SK-N-SH (cell line): ENCODE measurements around the gene LMO2. TPM values are rescaled to one million over a fixed set of nuclear protein-coding genes. Genes with fewer than 3 reads are reported as not detected.

Experiments used
- CTCF ChIA-PET: fragments of 300-600, 350-600 bp; formaldehyde crosslinking; extraction: SDS; loops from one replicate; lab custom pipeline; 2021; lab: Yijun Ruan, JAX
- POLR2A ChIA-PET: fragments of 350-600 bp; sonication (Branson Sonifier 250); formaldehyde crosslinking; extraction: SDS; loops from one replicate; lab custom pipeline; 2020; ENCODE audit warnings: antibody characterized with exemption, inconsistent platforms; lab: Yijun Ruan, JAX
- DNase-seq: peaks from one replicate; pipeline ENCODE4 v3.0.0; 2012
- H2AFZ ChIP-seq: fragments of 200-600 bp; sonication (generic); 2 replicates; pipeline ENCODE4 v1.8.1; 2016; ENCODE audit warnings: antibody characterized with exemption, mild to moderate bottlenecking, low read depth
- H3F3A ChIP-seq: fragments of 200-600 bp; sonication (generic); replicated peaks from 2 replicates; pipeline ENCODE3; 2016; ENCODE audit warnings: antibody characterized with exemption, mild to moderate bottlenecking; ENCODE audit not compliant: insufficient read depth
- H3K27ac ChIP-seq, 2 experiments: fragments of 200-500 bp in 1 of 2; fragments of 200-600 bp in 1 of 2; sonication (Bioruptor generic) in 1 of 2; sonication (generic), shearing (Covaris generic) in 1 of 2; 2 replicates each; pipeline versions ENCODE4 v1.5.1 to v1.6.1; 2014 to 2016; ENCODE audit warnings: low read depth in 2 of 2, inconsistent platforms in 1 of 2, low read length in 1 of 2, mild to moderate bottlenecking in 1 of 2, mixed read lengths in 1 of 2
- H3K27me3 ChIP-seq: fragments of 200-600 bp; sonication (generic), shearing (Covaris generic); 2 replicates; pipeline ENCODE4 v1.6.1; 2016; ENCODE audit warnings: mixed run types; ENCODE audit not compliant: insufficient read depth
- H3K36me3 ChIP-seq, 2 experiments: fragments of 200-500 bp in 1 of 2; fragments of 200-600 bp in 1 of 2; sonication (Bioruptor generic) in 1 of 2; sonication (generic) in 1 of 2; replicated peaks in 1 of 2; 2 replicates each; pipeline versions ENCODE3 to v1.5.1; 2014 to 2016; ENCODE audit warnings: low read length in 1 of 2, mild to moderate bottlenecking in 1 of 2; ENCODE audit not compliant: insufficient read depth in 2 of 2, control insufficient read depth in 1 of 2
- H3K4me1 ChIP-seq, 2 experiments: fragments of 200-500 bp in 1 of 2; fragments of 200-600 bp in 1 of 2; sonication (Bioruptor generic) in 1 of 2; sonication (generic), shearing (Covaris generic) in 1 of 2; 2 replicates each; pipeline versions ENCODE4 v1.5.1 to v1.6.1; 2014 to 2016; ENCODE audit warnings: low read depth in 1 of 2, low read length in 1 of 2, mixed run types in 1 of 2; ENCODE audit not compliant: insufficient read depth in 2 of 2, control insufficient read depth in 1 of 2
- H3K4me2 ChIP-seq: fragments of 200-600 bp; sonication (generic), shearing (Covaris generic); 2 replicates; pipeline ENCODE4 v1.6.1; 2017; ENCODE audit warnings: mixed run types
- H3K4me3 ChIP-seq, 2 experiments: fragments of 200-500 bp in 1 of 2; fragments of 200-600 bp in 1 of 2; sonication (Bioruptor generic) in 1 of 2; sonication (generic), shearing (Covaris generic) in 1 of 2; 2 replicates each; pipeline versions ENCODE4 v1.5.1 to v1.8.1; 2014 to 2016; ENCODE audit warnings: low read depth in 2 of 2, inconsistent platforms in 1 of 2, low read length in 1 of 2, mild to moderate bottlenecking in 1 of 2, mixed read lengths in 1 of 2, moderate library complexity in 1 of 2
- H3K79me2 ChIP-seq: fragments of 200-600 bp; sonication (generic); 2 replicates; pipeline ENCODE4 v1.8.1; 2017; ENCODE audit warnings: mild to moderate bottlenecking; ENCODE audit not compliant: insufficient read depth
- H3K9ac ChIP-seq: fragments of 200-600 bp; sonication (generic); 2 replicates; pipeline ENCODE4 v1.6.1; 2017; ENCODE audit warnings: mixed run types
- H3K9me2 ChIP-seq: fragments of 200-600 bp; sonication (generic); 2 replicates; pipeline ENCODE4 v1.6.1; 2017; ENCODE audit warnings: mixed run types
- H3K9me3 ChIP-seq: fragments of 200-600 bp; sonication (generic); 2 replicates; pipeline ENCODE4 v1.6.1; 2017; ENCODE audit warnings: mixed run types, mild to moderate bottlenecking, moderate library complexity
- H4K20me1 ChIP-seq: fragments of 200-600 bp; sonication (generic); 2 replicates; pipeline ENCODE4 v1.6.1; 2017; ENCODE audit warnings: mild to moderate bottlenecking, mixed run types; ENCODE audit not compliant: insufficient read depth
- ELF1 ChIP-seq: IDR thresholded peaks from 2 replicates; pipeline ENCODE4 v1.4.0; 2012
- EZH2phosphoT487 ChIP-seq: fragments of 200-600 bp; sonication (generic); IDR thresholded peaks from 2 replicates; pipeline ENCODE4 v1.6.1; 2017; ENCODE audit warnings: low read depth, mixed run types, mild to moderate bottlenecking, antibody characterized with exemption, moderate library complexity, borderline replicate concordance
- FOSL2 ChIP-seq: IDR thresholded peaks from 2 replicates; pipeline ENCODE4 v1.4.0; 2012; ENCODE audit warnings: low read depth, mild to moderate bottlenecking, moderate library complexity, borderline replicate concordance
- FOXJ3 ChIP-seq: sonication (generic); formaldehyde crosslinking; IDR thresholded peaks from 2 replicates; pipeline ENCODE4 v1.5.1; 2020; ENCODE audit warnings: mild to moderate bottlenecking, missing genetic modification reagents
- FOXM1 ChIP-seq: IDR thresholded peaks from 2 replicates; pipeline ENCODE4 v1.4.0; 2012; ENCODE audit warnings: low read depth, mild to moderate bottlenecking
- GABPA ChIP-seq: IDR thresholded peaks from 2 replicates; pipeline ENCODE4 v1.4.0; 2012; ENCODE audit warnings: low read depth, mild to moderate bottlenecking
- MEF2A ChIP-seq: IDR thresholded peaks from 2 replicates; pipeline ENCODE4 v1.4.0; 2012; ENCODE audit warnings: low read depth, borderline replicate concordance
- MXI1 ChIP-seq: IDR thresholded peaks from 2 replicates; pipeline ENCODE4 v1.6.1; 2012; ENCODE audit warnings: mild to moderate bottlenecking, low read depth, low read length, improper control_type of control experiment
- NRF1 ChIP-seq: IDR thresholded peaks from 2 replicates; pipeline ENCODE4 v1.6.1; 2012; ENCODE audit warnings: low read depth, mild to moderate bottlenecking, low read length
- RAD21 ChIP-seq: IDR thresholded peaks from 2 replicates; pipeline ENCODE4 v1.6.1; 2012; ENCODE audit warnings: mild to moderate bottlenecking, low read length
- RXRA ChIP-seq: IDR thresholded peaks from 2 replicates; pipeline ENCODE4 v1.4.0; 2012; ENCODE audit warnings: low read depth, mild to moderate bottlenecking, borderline replicate concordance
- SMC3 ChIP-seq: IDR thresholded peaks from 2 replicates; pipeline ENCODE4 v1.6.1; 2012; ENCODE audit warnings: low read depth, low read length, improper control_type of control experiment
- YY1 ChIP-seq: IDR thresholded peaks from 2 replicates; pipeline ENCODE4 v1.4.0; 2012; ENCODE audit warnings: low read depth, mild to moderate bottlenecking
- WGBS: methylation state at CpG from one replicate; pipeline ENCODE4 v1.1.6; 2017; ENCODE audit warnings: low lambda C conversion rate; 5-methylcytosine and 5-hydroxymethylcytosine counted together
- polyA plus RNA-seq, 3 experiments: library from polyadenylated mRNA; depleted of rRNA; stranded (reverse); fragments of >200 nt; gene quantifications; 2 replicates each; pipeline ENCODE4 v1.2.3, GENCODE V29; 2012
- TF ChIP-seq, protein P1 (sequence below): IDR thresholded peaks from 2 replicates; pipeline ENCODE4 v1.4.0; 2012; ENCODE audit warnings: low read depth, borderline replicate concordance
- TF ChIP-seq, protein P2 (sequence below): IDR thresholded peaks from 2 replicates; pipeline ENCODE4 v1.4.0; 2012; ENCODE audit warnings: low read depth, borderline replicate concordance
- TF ChIP-seq, protein P3 (sequence below): fragments of 150-350 bp; IDR thresholded peaks from 2 replicates; pipeline ENCODE4 v1.6.1; 2017; ENCODE audit warnings: antibody characterized with exemption, low read length, low read depth, borderline replicate concordance
- TF ChIP-seq, protein P4 (sequence below): fragments of 150-350 bp; IDR thresholded peaks from 2 replicates; pipeline ENCODE4 v1.6.1; 2016; ENCODE audit warnings: mild to moderate bottlenecking, low read depth, low read length

The LMO2 gene
- polyA plus RNA-seq, 1 of the 3 experiments (the other 2 are of a cell fraction): 0.05 TPM

DNA sequence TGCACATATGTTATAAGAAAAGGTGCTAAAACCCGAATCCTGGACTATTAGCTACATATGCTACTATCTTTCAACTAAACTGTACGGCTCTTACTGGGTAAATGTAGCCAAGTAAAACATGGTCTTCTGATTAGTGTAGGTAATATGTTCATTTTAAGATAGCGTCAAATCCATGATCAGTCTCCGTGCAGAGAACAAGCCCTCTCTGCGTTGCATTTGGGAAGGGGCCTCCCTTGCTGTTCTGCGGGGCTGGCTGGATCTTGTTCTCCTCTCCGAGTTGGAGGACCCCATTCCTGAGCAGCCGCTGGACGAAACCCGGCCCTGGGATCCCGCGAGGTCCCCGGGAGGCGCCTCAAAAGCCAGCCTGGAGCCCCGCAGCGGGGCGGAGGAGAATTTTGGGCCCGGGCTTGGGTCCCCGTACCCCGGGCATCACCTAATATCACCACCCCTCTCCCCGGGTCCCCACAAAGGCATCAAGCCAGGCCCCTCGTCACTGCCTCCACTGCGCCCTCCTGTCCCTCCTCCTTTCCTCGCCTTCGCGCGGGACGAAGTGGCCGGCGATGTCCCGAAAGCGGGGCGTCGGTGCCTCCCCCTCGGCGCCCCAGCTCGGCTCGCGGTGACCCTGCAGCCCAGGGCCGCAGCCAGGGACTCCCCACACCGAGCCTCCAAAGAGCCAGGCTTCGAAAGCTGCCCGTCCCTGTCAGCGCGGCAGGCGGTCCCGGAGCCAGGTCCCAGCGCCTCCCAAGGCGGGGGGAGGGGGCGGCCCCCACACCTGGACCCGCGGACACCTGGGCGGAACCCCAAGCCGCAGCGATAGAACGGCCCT lies 63.1 kb downstream of the LMO2 start:
- H3K4me3 ChIP-seq: peak overlapping the region; percentile 49 to 62
- DNase-seq: peak; percentile 70
- peak overlapping the region; percentile 80 for H2AFZ ChIP-seq
- 33% methylated on average over 26 of the region's 56 CpGs for WGBS
- H3K9ac ChIP-seq: peak overlapping the region; percentile 19; the same call in 1 of the 2 replicates
- H3K27me3 ChIP-seq: peaks cover 11% of the 10 kb centered on the region; the same call in 1 of the 2 replicates
- H3K79me2 ChIP-seq: no peaks in the 10 kb centered on the region
- H4K20me1 ChIP-seq: no peaks in the 10 kb centered on the region
- H3K9me2 ChIP-seq: no peaks in the 10 kb centered on the region
- no peak for TF ChIP-seq FOXM1
- TF ChIP-seq MXI1: no peak
- TF ChIP-seq NRF1: no peak
- no peak for TF ChIP-seq FOSL2
- no peak for TF ChIP-seq ELF1
- TF ChIP-seq, protein P1, sequence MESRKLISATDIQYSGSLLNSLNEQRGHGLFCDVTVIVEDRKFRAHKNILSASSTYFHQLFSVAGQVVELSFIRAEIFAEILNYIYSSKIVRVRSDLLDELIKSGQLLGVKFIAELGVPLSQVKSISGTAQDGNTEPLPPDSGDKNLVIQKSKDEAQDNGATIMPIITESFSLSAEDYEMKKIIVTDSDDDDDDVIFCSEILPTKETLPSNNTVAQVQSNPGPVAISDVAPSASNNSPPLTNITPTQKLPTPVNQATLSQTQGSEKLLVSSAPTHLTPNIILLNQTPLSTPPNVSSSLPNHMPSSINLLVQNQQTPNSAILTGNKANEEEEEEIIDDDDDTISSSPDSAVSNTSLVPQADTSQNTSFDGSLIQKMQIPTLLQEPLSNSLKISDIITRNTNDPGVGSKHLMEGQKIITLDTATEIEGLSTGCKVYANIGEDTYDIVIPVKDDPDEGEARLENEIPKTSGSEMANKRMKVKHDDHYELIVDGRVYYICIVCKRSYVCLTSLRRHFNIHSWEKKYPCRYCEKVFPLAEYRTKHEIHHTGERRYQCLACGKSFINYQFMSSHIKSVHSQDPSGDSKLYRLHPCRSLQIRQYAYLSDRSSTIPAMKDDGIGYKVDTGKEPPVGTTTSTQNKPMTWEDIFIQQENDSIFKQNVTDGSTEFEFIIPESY: no peak
- no peak for TF ChIP-seq EZH2phosphoT487
- TF ChIP-seq, protein P2, sequence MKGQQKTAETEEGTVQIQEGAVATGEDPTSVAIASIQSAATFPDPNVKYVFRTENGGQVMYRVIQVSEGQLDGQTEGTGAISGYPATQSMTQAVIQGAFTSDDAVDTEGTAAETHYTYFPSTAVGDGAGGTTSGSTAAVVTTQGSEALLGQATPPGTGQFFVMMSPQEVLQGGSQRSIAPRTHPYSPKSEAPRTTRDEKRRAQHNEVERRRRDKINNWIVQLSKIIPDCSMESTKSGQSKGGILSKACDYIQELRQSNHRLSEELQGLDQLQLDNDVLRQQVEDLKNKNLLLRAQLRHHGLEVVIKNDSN: no peak
- TF ChIP-seq RAD21: no peak
- TF ChIP-seq YY1: no peak
- no peak for TF ChIP-seq FOXJ3 (CRISPR knock-in tag)
- no peaks in the 10 kb centered on the region for H3K9me3 ChIP-seq
- H3K27ac ChIP-seq: no peak overlapping the region
- peak overlapping the region; percentile 74 for H3K4me2 ChIP-seq
- ChIA-PET CTCF (interaction anchor here (0.7 to 10.2 kb wide), 51 partner anchors 9 to 584 kb away, joined by 3 to 213 read pairs (median 4); partner anchors contain the start of gene C11orf91), POLR2A (no interaction called here)
- H3K36me3 ChIP-seq: no peaks in the 10 kb centered on the region
- no peaks in the 10 kb centered on the region for H3F3A ChIP-seq
- peaks cover 0 to 7% of the 10 kb centered on the region in 2 experiments; a peak in 1 of 4 replicates for H3K4me1 ChIP-seq

DNA sequence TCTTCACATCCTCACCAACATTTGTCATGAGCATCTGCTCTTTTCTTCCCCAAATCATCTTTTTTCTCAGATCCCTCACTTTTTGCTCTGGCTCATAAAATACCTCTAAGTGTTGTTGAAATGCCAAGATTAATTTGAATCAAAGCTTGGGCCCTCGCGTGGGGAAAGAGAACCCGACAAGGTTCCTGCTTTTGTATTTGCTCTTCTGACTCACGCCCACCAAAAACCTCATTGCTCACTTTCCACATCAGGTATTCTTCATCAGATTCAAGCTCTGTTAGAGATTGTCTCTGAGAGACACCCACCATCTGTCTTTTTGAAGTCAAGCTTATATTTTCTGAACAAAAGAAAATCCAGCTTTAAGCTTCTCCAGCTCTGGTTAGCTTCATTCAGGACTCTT lies 64.7 kb downstream of the LMO2 start:
- Histone ChIP-seq H3K9me3 (no peaks in the 10 kb centered on the region), H3K4me3 (no peak overlapping the region), H3K79me2 (no peaks in the 10 kb centered on the region), H3K4me2 (no peak overlapping the region), H3K36me3 (no peaks in the 10 kb centered on the region), H3K9me2 (no peaks in the 10 kb centered on the region), H3K4me1 (peaks cover 0 to 7% of the 10 kb centered on the region in 2 experiments; a peak in 1 of 4 replicates), H3K27me3 (peaks cover 10% of the 10 kb centered on the region; the same call in 1 of the 2 replicates), H3F3A (no peaks in the 10 kb centered on the region), H4K20me1 (no peaks in the 10 kb centered on the region), H3K9ac (no peak overlapping the region), H2AFZ (no peak overlapping the region), H3K27ac (no peak overlapping the region)
- no peak for DNase-seq
- WGBS: 86% methylated on average over 4 of the region's 4 CpGs
- ChIA-PET POLR2A (no interaction called here), CTCF (interaction anchor here (1.0 to 10.2 kb wide), 6 partner anchors 10 to 417 kb away, joined by 3 to 213 read pairs (median 6); no protein-coding TSS in a partner anchor)
- TF ChIP-seq EZH2phosphoT487 (no peak), ELF1 (no peak), RAD21 (no peak), RXRA (no peak), SMC3 (no peak), MEF2A (no peak), GABPA (no peak), YY1 (no peak), FOSL2 (no peak), NRF1 (no peak)
- TF ChIP-seq, protein P1: no peak
- TF ChIP-seq, protein P3, sequence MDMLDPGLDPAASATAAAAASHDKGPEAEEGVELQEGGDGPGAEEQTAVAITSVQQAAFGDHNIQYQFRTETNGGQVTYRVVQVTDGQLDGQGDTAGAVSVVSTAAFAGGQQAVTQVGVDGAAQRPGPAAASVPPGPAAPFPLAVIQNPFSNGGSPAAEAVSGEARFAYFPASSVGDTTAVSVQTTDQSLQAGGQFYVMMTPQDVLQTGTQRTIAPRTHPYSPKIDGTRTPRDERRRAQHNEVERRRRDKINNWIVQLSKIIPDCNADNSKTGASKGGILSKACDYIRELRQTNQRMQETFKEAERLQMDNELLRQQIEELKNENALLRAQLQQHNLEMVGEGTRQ: no peak
- TF ChIP-seq, protein P4, sequence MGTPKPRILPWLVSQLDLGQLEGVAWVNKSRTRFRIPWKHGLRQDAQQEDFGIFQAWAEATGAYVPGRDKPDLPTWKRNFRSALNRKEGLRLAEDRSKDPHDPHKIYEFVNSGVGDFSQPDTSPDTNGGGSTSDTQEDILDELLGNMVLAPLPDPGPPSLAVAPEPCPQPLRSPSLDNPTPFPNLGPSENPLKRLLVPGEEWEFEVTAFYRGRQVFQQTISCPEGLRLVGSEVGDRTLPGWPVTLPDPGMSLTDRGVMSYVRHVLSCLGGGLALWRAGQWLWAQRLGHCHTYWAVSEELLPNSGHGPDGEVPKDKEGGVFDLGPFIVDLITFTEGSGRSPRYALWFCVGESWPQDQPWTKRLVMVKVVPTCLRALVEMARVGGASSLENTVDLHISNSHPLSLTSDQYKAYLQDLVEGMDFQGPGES: no peak
